Cerebellar nuclear complex (tissue), 1 donor: ENCODE measurements around the gene EEF2.
"Not testable (repeated sequence)": the region's sequence is repeated elsewhere in the genome, so short reads cannot be mapped to it uniquely, and the experiment has no call there.

Experiments used
- DNase-seq, 2 experiments: peaks; one replicate each; lab custom pipeline; 2025; lab: John Stamatoyannopoulos, UW

Gene EEF2

DNA sequence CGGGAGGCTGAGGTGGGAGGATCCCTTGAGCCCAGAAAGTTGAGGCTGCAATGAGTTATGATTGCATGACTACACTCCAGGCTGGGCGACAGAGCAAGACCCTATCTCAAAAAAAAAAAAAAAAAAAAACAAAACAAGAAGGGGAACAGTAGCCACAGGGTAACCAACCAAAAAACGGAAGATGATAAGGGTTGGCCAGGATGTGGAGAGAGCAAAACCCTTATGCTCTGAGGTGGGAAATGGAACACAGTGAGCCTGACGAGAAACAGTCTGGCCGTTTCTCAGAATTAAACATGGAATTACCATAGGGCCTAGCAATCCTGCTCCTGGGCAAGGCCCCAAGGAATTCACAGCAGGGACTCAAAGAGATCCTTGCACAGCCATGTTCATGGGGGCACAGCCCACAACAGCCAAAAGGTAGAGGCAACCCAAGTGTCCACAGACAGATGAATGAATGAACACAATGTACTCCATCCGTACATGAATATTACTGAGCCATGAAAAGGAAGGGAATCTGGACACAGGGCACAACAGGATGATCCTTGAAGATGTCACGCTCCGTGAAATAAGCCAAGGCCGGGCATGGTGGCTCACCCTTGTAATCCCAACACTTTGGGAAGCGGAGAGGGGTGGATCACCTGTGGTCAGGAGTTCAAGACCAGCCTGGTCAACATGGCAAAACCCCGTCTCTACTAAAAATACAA lies 41.1 kb downstream of the EEF2 start:
- DNase-seq = no peak

DNA sequence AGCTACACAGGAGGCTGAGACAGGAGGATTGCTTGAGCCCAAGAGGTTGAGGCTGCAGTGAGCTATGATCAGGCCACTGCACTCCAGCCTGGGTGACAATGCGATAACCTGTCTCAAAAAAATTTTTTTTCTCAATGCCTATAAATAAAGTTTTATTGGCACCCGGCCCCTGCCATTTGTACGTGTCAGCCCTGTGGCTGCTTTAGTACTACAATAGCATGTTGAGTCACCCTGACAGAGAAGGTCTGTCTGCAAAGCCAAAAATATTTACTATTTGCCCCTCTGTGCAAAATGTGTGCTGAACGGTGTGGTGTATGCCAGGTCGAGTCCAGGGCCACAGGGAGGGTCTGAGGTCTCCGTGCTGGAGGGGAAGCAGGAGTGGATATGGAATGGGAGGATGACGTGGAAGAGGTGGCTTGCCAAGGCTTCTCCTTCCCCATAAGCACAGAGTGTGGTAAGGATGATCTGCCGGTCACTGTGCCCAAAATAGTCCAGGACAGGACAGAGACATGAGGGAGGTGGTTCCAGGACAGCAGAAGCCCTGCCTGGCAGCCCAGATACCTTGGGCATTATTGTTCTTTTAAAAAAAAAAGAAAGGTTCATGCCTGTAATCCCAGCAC lies 42.4 kb downstream of the EEF2 start:
- no peak for DNase-seq

DNA sequence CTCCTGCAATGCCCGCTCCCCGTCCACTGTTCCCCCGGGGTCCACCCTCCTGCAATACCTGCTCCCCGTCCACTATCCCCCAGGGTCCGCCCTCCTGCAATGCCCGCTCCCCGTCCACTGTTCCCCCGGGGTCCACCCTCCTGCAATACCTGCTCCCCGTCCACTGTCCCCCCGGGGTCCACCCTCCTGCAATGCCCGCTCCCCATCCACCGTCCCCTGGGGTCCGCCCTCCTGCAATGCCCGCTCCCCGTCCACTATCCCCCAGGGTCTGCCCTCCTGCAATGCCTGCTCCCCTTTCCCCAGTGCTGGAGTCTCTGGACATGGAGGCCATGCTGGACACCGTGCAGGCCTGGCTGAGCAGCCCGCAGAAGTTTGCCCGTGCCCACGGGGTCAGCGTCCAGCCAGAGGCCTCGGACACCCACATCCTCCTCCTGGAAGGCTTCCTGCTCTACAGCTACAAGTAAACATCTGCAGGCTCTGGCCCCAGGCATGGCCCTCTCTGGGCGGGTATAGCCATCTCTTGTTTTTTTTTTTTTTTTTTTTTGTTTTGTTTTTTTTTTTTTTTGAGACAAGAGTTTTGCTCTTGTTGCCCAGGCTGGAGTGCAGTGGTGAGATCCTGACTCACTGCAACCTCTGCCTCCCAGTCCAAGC lies 46.8 kb downstream of the EEF2 start:
- not testable (repeated sequence) for DNase-seq

DNA sequence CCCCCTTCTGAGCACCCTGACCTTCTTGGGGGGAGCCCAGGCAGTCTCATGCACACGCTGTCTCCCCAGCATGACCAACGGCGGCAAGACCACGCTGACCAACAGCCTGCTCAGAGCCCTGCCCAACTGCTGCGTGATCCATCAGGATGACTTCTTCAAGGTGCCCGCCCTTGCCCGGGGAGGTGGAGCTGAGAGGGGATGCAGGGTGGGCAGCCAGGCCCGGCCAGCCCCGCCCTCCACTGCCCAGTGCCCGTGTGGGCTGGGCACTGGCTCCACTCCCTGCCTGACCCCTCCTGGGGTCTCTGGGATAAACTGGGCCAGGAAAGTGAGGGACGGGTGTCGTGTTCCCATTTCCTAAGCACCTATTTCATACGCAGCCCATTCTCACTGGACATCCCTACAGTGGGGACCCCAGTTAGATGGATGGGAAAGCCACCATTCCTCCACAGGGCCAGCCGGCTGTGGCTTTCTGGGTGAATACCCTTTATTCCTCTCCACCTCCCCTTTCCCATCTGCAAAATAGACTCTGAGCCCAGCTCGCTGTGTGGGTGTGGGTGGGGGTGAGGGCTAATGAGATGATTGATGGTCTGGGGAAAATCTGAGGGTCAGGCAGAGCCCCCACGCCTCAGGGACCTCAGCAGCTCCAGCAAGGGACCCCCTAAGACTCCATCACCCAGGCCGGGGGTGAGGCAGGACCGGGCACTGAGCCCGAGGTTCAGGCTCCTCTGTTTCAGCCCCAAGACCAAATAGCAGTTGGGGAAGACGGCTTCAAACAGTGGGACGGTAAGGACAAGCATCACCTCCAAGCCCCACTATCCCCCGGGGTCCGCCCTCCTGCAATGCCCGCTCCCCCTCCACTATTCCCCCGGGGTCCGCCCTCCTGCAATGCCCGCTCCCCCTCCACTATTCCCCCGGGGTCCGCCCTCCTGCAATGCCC lies 48.5 kb downstream of the EEF2 start:
- no peak for DNase-seq

DNA sequence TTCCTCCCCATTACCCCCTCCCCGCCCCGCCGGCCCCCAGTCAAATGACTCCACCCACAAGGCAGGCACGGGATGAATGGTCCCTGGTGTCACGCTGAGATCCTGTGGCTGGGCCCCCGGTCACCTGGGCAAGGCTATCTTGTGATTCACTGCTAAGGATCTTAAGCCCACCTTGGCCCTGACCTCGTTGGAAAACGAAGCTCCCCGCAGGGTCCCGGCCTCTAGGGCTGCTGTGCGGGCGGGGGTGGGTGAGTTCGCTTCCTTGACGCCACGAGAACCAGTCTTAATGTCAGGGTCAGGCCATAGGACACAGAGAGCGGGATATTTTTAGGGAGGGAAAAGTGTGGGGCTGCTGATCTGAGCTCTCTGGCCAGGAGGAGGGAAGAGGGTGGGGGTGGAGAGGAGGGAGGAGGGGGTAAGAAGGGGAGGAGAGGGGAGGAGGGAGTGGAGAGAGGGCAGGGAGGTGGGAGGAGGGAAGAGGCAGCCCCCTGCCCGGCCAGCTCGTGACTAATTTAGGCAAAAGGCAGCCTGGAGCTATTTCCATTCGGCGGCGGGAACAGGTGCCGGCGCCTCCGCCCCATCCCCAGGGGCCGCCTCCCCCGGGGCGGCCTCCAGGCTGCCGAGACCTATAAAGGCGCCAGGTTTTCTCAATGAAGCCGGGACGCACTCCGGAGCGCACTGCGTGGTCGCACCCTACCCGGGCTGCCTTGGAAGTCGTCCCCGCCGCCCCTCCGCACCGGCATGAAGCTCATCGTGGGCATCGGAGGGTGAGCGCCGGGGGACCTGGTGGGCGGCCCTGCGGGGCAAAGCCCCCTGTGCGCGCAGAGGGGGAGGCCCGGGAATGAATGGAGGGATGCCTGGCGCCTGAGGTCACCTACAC lies 52.1 kb downstream of the EEF2 start, which contains the start of gene NMRK2:
Gene NMRK2, plus strand, starts transcription at position 139 of the 880 bp plus-strand sequence. Its CDS starts 603 bp downstream, at position 742.
- DNase-seq = no peak

DNA sequence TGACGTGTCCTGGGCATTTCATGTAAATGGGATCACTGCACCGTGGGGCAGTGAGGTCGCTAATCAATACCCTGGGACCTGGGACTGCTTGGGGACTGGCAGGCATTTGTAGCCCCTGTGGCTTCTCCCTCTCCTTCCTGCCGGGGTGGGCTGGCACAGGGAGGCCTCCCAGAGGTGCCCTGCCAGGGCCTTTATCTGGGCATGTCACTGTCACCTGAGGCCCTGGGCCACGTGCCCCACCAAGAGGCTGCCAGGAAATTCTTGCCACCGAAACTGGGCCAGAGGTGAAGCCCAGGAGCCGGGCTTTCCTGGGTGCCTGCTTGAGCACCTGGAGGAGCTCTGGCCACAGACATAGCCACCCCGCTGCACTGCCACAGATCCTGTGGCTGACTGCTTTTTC lies 54.2 kb downstream of the EEF2 start:
- no peak for DNase-seq
